Activated CD8-positive, alpha-beta memory T cell treated with anti-CD3 and anti-CD28 coated beads, Interleukin-2, amount 50 U/mL, for 1 hour (primary cell): ENCODE data around the gene CYP3A5.
"Not testable (repeated sequence)": the region's sequence is repeated elsewhere in the genome, so short reads cannot be mapped to it uniquely, and the experiment has no call there.

ENCODE experiments used
- DNase-seq: peaks from one replicate; pipeline ENCODE4 v3.0.0-alpha.2; 2020; ENCODE audit errors: extremely low read depth

Gene CYP3A5

GRCh38 chr7:99685871-99686608 is 6.2 kb upstream of the CYP3A5 start:
- not testable (repeated sequence) for DNase-seq

- no peak for DNase-seq
Observed at GRCh38 chr7:99685129-99685758, 5.4 kb upstream of the CYP3A5 start.

GRCh38 chr7:99679032-99679399 is 780 bp downstream of the CYP3A5 start:
- DNase-seq = no peak

GRCh38 chr7:99677648-99678045 is 2.1 kb downstream of the CYP3A5 start:
- no peak for DNase-seq

- DNase-seq = no peak
Observed at GRCh38 chr7:99677013-99677647, 2.7 kb downstream of the CYP3A5 start.

- no peak for DNase-seq
Observed at GRCh38 chr7:99674995-99675742, 4.6 kb downstream of the CYP3A5 start.

GRCh38 chr7:99672573-99672972 is 7.2 kb downstream of the CYP3A5 start:
- no peak for DNase-seq

- DNase-seq = no peak
Observed at GRCh38 chr7:99669782-99670181, 10.0 kb downstream of the CYP3A5 start.

- DNase-seq = no peak
Observed at GRCh38 chr7:99668541-99668940, 11.3 kb downstream of the CYP3A5 start.

GRCh38 chr7:99667179-99667578 is 12.6 kb downstream of the CYP3A5 start:
- DNase-seq = no peak

GRCh38 chr7:99666013-99666395 is 13.8 kb downstream of the CYP3A5 start:
- DNase-seq = no peak

GRCh38 chr7:99665312-99666012 is 14.3 kb downstream of the CYP3A5 start:
- no peak for DNase-seq

- DNase-seq = not testable (repeated sequence)
Observed at GRCh38 chr7:99657879-99658278, 21.9 kb downstream of the CYP3A5 start.

- not testable (repeated sequence) for DNase-seq
Observed at GRCh38 chr7:99654626-99655025, 25.2 kb downstream of the CYP3A5 start.

GRCh38 chr7:99653754-99654153 is 26.0 kb downstream of the CYP3A5 start:
- no peak for DNase-seq

GRCh38 chr7:99653269-99653668 is 26.5 kb downstream of the CYP3A5 start:
- not testable (repeated sequence) for DNase-seq

- DNase-seq = no peak
Observed at GRCh38 chr7:99652671-99653070, 27.1 kb downstream of the CYP3A5 start.

GRCh38 chr7:99651290-99651689 is 28.5 kb downstream of the CYP3A5 start:
- no peak for DNase-seq

- no peak for DNase-seq
Observed at GRCh38 chr7:99648843-99649242, 31.0 kb downstream of the CYP3A5 start.

- no peak for DNase-seq
Observed at GRCh38 chr7:99645590-99645989, 34.2 kb downstream of the CYP3A5 start.

- no peak for DNase-seq
Observed at GRCh38 chr7:99644431-99644830, 35.4 kb downstream of the CYP3A5 start.

GRCh38 chr7:99643464-99643863 is 36.3 kb downstream of the CYP3A5 start:
- no peak for DNase-seq
